Tibial nerve (tissue), 4 donors: ENCODE data around the gene SEC23IP. TPM values are rescaled to one million over a fixed set of nuclear protein-coding genes. Genes with fewer than 3 reads are reported as not detected.

ENCODE experiments used
- DNase-seq, 2 donors: peaks; one replicate each; pipeline ENCODE4 v3.0.0-alpha.2; 2019; ENCODE audit warnings: low spot score in 2 of 2
- H3K27ac ChIP-seq, 4 donors: fragments of 200-600 bp; sonication (generic) in 3 of 4; one replicate each; pipeline ENCODE4 v1.5.1; 2017 to 2019; ENCODE audit warnings: mild to moderate bottlenecking in 1 of 4
- H3K27me3 ChIP-seq, 2 donors: fragments of 200-600 bp; sonication (generic) in 1 of 2; one replicate each; pipeline versions ENCODE4 v1.5.1 to v1.6.0; 2017 to 2019
- H3K36me3 ChIP-seq, 3 donors: fragments of 200-600 bp; sonication (generic); one replicate each; pipeline ENCODE4 v1.5.1; 2018 to 2019
- H3K4me1 ChIP-seq, 4 donors: fragments of 200-600 bp; sonication (generic) in 3 of 4; one replicate each; pipeline ENCODE4 v1.5.1; 2017 to 2019
- H3K4me3 ChIP-seq, 4 donors: fragments of 200-600 bp; sonication (generic) in 3 of 4; one replicate each; pipeline ENCODE4 v1.5.1; 2017 to 2019; ENCODE audit warnings: mild to moderate bottlenecking in 1 of 4, moderate library complexity in 1 of 4
- H3K9me3 ChIP-seq, 4 donors: fragments of 200-600 bp; sonication (generic) in 3 of 4; one replicate each; pipeline ENCODE4 v1.5.1; 2017 to 2019
- CTCF ChIP-seq, 5 experiments: fragments of 200-600 bp in 3 of 5; fragments of 450-650 bp in 2 of 5; sonication (generic) in 3 of 5; IDR thresholded peaks; one replicate each; pipeline ENCODE4 v1.5.1; 2016 to 2019; ENCODE audit warnings: antibody characterized with exemption in 5 of 5, mild to moderate bottlenecking in 3 of 5, moderate library complexity in 2 of 5
- EP300 ChIP-seq, 2 donors: sonication (generic); formaldehyde crosslinking; IDR thresholded peaks; one replicate each; pipeline ENCODE4 v1.6.1; 2017; ENCODE audit warnings: antibody characterized with exemption in 2 of 2, mild to moderate bottlenecking in 1 of 2
- POLR2A ChIP-seq, 2 donors: fragments of 450-650 bp; IDR thresholded peaks; one replicate each; pipeline ENCODE4 v1.6.1; 2017; ENCODE audit warnings: antibody characterized with exemption in 2 of 2, mild to moderate bottlenecking in 2 of 2, moderate library complexity in 2 of 2
- WGBS, 2 donors: methylation state at CpG; one replicate each; pipeline ENCODE4 v1.1.5; 2018; 5-methylcytosine and 5-hydroxymethylcytosine counted together
- total RNA-seq, 4 donors: library from RNA; depleted of rRNA; stranded (reverse); fragments of >200 nt; gene quantifications; one replicate each; pipeline ENCODE4 v1.1.0, GENCODE V29; 2016

The SEC23IP gene
- total RNA-seq, 4 donors from 2014 or later: 10.3 to 37.5 (median 18.8) TPM

GRCh38 chr10:119970107-119970506 is 77.6 kb downstream of the SEC23IP start:
- H3K4me3 ChIP-seq: no peak overlapping the region
- no peak overlapping the region for H3K27ac ChIP-seq
- no peaks in the 10 kb centered on the region for H3K36me3 ChIP-seq
- no peak for DNase-seq
- no peak for TF ChIP-seq CTCF (IDR thresholded peaks at IDR 0.05)
- TF ChIP-seq EP300 (IDR thresholded peaks at IDR 0.05): no peak
- TF ChIP-seq POLR2A (IDR thresholded peaks at IDR 0.05): no peak
- 91 to 92% methylated on average over 1 of the region's 1 CpG for WGBS, 2 donors
- H3K9me3 ChIP-seq: peaks cover 0 to 20% (median 0%) of the 10 kb centered on the region in 4 donors
- no peaks in the 10 kb centered on the region for H3K27me3 ChIP-seq
- no peaks in the 10 kb centered on the region for H3K4me1 ChIP-seq

GRCh38 chr10:119970963-119971362 is 78.4 kb downstream of the SEC23IP start:
- TF ChIP-seq EP300 (IDR thresholded peaks at IDR 0.05) (no peak), POLR2A (IDR thresholded peaks at IDR 0.05) (no peak), CTCF (IDR thresholded peaks at IDR 0.05) (no peak)
- Histone ChIP-seq H3K36me3 (no peaks in the 10 kb centered on the region), H3K9me3 (peaks cover 0 to 19% (median 0%) of the 10 kb centered on the region in 4 donors), H3K4me1 (no peaks in the 10 kb centered on the region), H3K27ac (no peak overlapping the region), H3K4me3 (no peak overlapping the region), H3K27me3 (no peaks in the 10 kb centered on the region)
- WGBS, 2 donors: 92 to 96% methylated on average over 1 of the region's 1 CpG
- DNase-seq: no peak

- no peak for DNase-seq
- TF ChIP-seq CTCF (IDR thresholded peaks at IDR 0.05) (no peak), EP300 (IDR thresholded peaks at IDR 0.05) (no peak), POLR2A (IDR thresholded peaks at IDR 0.05) (no peak)
- H3K4me1 ChIP-seq: no peaks in the 10 kb centered on the region
- H3K36me3 ChIP-seq: no peaks in the 10 kb centered on the region
- H3K4me3 ChIP-seq: no peak overlapping the region
- no peaks in the 10 kb centered on the region for H3K27me3 ChIP-seq
- 51 to 53% methylated on average over 5 of the region's 5 CpGs for WGBS, 2 donors
- H3K27ac ChIP-seq: no peak overlapping the region
- no peaks in the 10 kb centered on the region for H3K9me3 ChIP-seq
These were observed 80.8 kb downstream of the SEC23IP start for GRCh38 chr10:119973281-119973680.

- no peaks in the 10 kb centered on the region for H3K36me3 ChIP-seq
- no peaks in the 10 kb centered on the region for H3K9me3 ChIP-seq
- TF ChIP-seq CTCF (IDR thresholded peaks at IDR 0.05) (no peak), EP300 (IDR thresholded peaks at IDR 0.05) (no peak), POLR2A (IDR thresholded peaks at IDR 0.05) (no peak)
- WGBS, 2 donors: 59 to 64% methylated on average over 3 of the region's 3 CpGs
- H3K27me3 ChIP-seq: no peaks in the 10 kb centered on the region
- H3K4me3 ChIP-seq: no peak overlapping the region
- no peak overlapping the region for H3K27ac ChIP-seq
- H3K4me1 ChIP-seq: no peaks in the 10 kb centered on the region
- DNase-seq: no peak
These were observed 83.9 kb downstream of the SEC23IP start for GRCh38 chr10:119976421-119976820.

- no peak overlapping the region for H3K27ac ChIP-seq
- no peak overlapping the region for H3K4me3 ChIP-seq
- no peak for TF ChIP-seq CTCF (IDR thresholded peaks at IDR 0.05)
- no peak for TF ChIP-seq POLR2A (IDR thresholded peaks at IDR 0.05)
- no peak for TF ChIP-seq EP300 (IDR thresholded peaks at IDR 0.05)
- no peaks in the 10 kb centered on the region for H3K27me3 ChIP-seq
- H3K36me3 ChIP-seq: no peaks in the 10 kb centered on the region
- no peak for DNase-seq
- H3K9me3 ChIP-seq: peaks cover 0 to 14% (median 0%) of the 10 kb centered on the region in 4 donors
- H3K4me1 ChIP-seq: no peaks in the 10 kb centered on the region
- 44 to 45% methylated on average over 5 of the region's 5 CpGs for WGBS, 2 donors
These were observed 88.6 kb downstream of the SEC23IP start for GRCh38 chr10:119980956-119981750.
